GM21360 (cell line): ENCODE results near the gene KRT20.
"Not testable (repeated sequence)": the region's sequence is repeated elsewhere in the genome, so short reads cannot be mapped to it uniquely, and the experiment has no call there.

Source experiments
- ATAC-seq: cut with Tn5 transposase; IDR thresholded peaks from one replicate; pipeline ENCODE4 v1.9.1; 2021; ENCODE audit warnings: mild to moderate bottlenecking, moderate library complexity; ENCODE audit not compliant: unreplicated experiment

Gene KRT20

DNA sequence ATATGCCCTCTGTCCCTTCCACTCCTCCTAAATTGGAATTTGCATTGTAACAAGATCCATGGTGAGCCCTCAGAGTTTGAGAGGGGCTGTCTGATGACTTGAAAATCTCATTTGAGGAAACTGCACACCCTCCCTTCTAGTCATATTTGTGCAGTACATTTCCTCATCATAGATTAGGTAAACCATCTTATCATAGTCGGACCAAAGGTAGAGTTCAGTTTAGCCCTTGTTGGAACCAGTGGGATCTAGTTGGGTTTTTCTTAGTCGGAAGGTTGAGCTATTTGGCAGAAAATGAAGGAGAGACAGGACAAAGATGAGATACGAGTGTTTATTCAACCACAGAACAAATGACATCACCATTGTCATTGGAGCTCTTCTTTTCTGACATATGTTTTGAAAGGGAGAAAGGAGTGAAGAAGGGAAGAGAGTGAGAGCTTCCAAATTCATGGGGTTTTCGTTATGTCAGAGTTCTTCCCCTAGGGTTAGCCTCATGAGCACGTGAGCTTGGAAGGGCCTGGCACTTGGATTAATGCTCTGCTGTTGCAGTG, 15.8 kb upstream of the KRT20 start:
- no peak for ATAC-seq

GRCh38 chr17:40896916-40897455, 11.9 kb upstream of the KRT20 start:
- no peak for ATAC-seq

DNA sequence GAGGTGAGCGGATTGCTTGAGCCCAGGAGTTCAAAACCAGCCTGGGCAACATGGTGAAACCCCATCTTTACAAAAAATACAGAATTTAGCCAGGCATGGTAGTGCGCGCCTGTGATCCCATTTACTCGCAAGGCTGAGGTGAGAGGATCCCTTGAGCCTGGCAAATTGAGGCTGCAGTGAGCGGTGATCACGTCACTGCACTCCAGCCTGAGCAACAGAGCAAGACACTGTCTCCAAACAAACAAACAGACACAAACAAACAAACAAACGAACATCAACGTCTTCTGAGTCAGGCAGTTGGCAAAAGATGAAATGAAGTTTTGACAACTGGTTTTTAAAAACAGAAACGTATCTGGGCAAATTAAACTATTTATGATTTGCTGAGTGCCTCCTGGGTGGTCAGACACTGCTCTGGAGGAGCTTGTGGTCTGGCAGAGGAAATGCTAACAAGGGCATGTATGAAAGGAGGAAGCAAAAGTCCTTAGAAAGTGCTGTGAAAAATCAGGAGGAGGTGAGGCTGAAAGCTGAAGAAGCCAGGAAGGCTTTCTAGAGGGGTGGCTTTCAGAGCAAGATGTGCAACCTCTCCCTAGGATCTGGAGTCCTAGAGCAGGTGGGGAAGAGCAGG, 10.2 kb upstream of the KRT20 start:
- ATAC-seq = no peak

GRCh38 chr17:40888196-40888720, 3.2 kb upstream of the KRT20 start:
- no peak for ATAC-seq

- ATAC-seq = no peak
These were observed 1.0 kb upstream of the KRT20 start for GRCh38 chr17:40886090-40886489.

GRCh38 chr17:40883626-40884334, 1.3 kb downstream of the KRT20 start:
- ATAC-seq = no peak

GRCh38 chr17:40883031-40883430, 2.0 kb downstream of the KRT20 start:
- ATAC-seq = no peak

DNA sequence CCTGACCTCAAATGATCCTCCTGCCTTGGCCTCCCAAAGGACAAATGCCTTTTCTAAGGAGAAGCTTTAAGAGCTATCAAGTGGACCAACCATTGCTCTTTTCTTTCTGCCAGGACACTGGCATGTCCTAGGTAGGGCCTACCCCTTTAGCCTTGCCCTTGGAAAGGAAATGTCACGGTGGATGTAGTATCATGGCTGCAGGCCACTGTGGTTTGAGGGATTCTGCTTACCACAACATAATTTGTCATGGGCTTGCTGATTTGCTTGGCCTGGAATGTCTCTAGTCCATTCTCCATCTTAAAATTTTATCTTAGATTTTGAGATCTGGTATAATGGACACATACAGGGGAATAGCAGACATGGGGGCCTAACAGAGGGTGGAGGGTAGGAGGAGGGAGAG, 6.0 kb downstream of the KRT20 start:
- ATAC-seq = no peak

DNA sequence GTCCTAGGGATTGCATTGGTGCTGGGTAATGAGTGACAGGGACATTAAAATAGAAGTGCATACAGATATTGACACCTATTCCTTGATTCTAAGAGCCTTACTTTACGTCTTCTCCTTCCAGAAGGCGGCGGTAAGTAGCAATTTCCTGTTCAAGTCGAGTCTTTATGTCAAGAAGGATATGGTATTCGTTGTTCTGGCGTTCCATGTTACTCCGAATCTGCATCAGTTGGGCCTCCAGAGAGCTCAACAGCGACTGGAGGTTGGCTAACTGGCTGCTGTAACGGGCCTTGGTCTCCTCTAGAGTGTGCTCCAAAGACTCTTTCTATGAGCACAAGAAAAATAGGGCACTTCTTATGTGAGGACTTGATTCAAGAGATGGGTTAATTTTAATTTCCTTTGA, 7.0 kb downstream of the KRT20 start:
- ATAC-seq = no peak

DNA sequence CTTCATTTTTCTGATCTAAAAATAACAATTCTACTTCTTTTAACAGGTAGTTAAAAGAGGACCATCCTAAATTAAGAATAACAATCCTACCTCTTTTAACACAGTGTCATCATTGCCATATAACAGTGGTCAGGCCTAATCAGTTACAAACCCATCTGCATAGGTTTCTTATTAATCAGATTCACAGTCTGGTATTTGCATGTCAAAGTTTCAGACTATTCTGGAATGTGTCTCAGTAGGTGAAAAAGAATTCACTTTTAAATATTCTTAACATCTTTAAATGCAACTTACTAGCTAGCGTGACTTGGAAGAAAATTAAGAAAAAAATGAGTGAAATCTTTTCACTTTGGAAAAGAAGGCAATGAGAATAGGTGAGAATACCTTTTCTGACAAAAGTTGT, 11.2 kb downstream of the KRT20 start:
- no peak for ATAC-seq

GRCh38 chr17:40873255-40873654, 11.8 kb downstream of the KRT20 start:
- no peak for ATAC-seq

DNA sequence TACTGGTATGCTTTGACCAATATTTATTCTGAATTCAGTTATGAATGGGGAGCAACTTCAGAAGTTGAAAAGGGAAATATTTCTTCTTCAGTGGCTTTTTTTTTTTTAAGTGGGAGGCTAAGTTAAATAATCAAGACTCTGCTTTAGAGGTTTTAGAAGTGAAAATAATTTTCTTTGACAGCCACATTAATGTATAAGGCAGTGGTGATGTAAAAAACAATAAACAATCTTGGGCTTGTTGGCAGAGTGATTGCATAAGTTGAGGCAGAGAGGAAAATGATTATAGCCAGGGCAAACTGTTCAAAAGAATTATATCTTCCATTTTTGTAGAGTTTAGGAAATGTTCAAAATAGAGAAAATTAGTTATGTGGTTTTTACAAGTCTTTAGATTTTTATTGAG, 12.6 kb downstream of the KRT20 start:
- ATAC-seq = no peak

DNA sequence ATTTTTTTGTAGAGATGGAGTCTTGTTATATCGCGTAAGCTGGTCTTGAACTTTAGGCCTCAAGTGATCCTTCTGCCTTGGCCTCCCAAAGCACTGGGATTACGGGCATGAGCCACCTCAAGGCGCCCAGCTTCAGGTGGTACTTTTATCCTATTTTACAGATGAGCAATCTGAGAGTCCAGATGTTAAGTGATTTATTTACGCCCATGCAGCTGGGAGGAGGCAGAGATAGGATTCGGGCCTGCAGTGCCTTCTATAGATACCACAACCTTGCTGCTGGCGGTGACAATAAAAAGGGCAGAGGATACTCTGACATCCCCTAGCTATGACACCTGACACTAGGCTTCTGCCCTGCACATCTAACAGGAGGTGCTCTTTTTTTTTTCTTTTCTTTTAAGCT, 13.7 kb downstream of the KRT20 start:
- no peak for ATAC-seq

DNA sequence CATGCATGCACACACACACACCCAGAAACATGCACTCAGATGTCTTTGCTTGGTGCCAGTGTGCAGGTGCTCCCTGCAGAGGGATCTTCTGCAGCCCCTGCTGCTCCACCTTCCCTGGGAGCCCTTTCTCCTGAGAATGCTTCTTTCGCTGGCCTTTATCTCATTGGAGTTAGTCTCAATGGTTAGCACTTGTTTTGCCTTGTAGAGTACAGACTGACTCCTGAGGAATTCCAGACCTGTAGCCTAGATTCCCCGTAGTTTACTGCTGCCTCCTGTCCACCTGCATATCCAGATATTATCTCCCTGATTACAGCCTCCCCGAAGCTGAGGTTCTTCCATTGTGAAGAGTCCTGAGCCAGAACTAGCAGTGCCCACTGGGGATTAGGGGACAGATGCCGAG, 14.9 kb downstream of the KRT20 start:
- no peak for ATAC-seq

- ATAC-seq = no peak
These were observed 18.2 kb downstream of the KRT20 start, which contains the start of gene KRT12 for GRCh38 chr17:40866838-40867237. Gene KRT12 (minus strand): TSS chr17:40867223. CDS start chr17:40867186, 37 bp downstream.

DNA sequence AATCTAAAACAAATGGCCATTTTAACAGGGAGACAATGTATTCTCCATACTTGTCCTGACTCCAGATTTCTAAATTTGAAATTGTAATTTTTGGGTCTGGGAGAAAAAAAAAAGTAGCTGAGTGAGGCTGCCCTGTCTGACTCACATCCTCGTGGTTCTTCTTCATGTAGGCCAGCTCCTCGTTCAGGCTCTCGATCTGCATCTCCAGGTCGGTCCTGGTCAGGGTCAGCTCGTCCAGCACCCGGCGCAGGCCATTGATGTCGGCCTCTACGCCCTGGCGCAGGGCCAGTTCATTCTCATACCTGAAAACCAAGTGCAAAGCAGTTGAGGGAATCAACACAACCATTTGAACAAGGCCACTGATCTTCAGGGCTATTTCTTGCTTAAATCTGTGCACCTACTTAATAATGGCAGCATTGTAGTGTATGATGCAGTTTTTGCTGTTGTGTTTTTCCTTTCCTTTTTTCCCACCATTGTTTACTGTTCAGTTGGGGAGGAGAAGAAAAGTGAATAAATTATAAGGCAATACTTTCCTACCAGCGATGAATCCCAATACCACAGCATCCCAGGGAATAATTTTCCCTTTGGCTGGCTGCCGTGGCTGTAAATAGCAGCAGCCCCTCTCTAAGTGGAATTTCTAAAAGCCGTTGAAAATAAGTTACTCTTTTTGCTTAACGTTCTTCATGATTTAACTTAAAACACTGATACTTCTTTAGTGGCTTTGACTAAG, 20.2 kb downstream of the KRT20 start:
- no peak for ATAC-seq

- no peak for ATAC-seq
These were observed 21.9 kb downstream of the KRT20 start for GRCh38 chr17:40862985-40863733.

GRCh38 chr17:40859536-40859935, 25.5 kb downstream of the KRT20 start:
- ATAC-seq = no peak

GRCh38 chr17:40858667-40859066, 26.4 kb downstream of the KRT20 start:
- not testable (repeated sequence) for ATAC-seq

GRCh38 chr17:40857535-40857934, 27.5 kb downstream of the KRT20 start:
- no peak for ATAC-seq
